HG02798 (cell line): ENCODE results near the gene MTRFR.
"Not testable (repeated sequence)": the region's sequence is repeated elsewhere in the genome, so short reads cannot be mapped to it uniquely, and the experiment has no call there.

Source experiments
- ATAC-seq: cut with Tn5 transposase; IDR thresholded peaks from one replicate; pipeline ENCODE4 v1.9.1; 2021; ENCODE audit warnings: mild to moderate bottlenecking; ENCODE audit not compliant: unreplicated experiment, poor library complexity

Gene MTRFR

GRCh38 chr12:123248129-123248528, 14.9 kb downstream of the MTRFR start:
- not testable (repeated sequence) for ATAC-seq

GRCh38 chr12:123248996-123249741, 15.9 kb downstream of the MTRFR start:
- not testable (repeated sequence) for ATAC-seq

GRCh38 chr12:123250471-123251383, 17.5 kb downstream of the MTRFR start:
- ATAC-seq, result no peak

GRCh38 chr12:123251403-123252076, 18.3 kb downstream of the MTRFR start:
- no peak for ATAC-seq

GRCh38 chr12:123252365-123252764, 19.1 kb downstream of the MTRFR start:
- not testable (repeated sequence) for ATAC-seq

GRCh38 chr12:123253641-123254459, 20.6 kb downstream of the MTRFR start:
- ATAC-seq, result no peak

- no peak for ATAC-seq
Observed at GRCh38 chr12:123254853-123255446, 21.7 kb downstream of the MTRFR start.

GRCh38 chr12:123258593-123258992, 25.4 kb downstream of the MTRFR start:
- ATAC-seq, result no peak

- no peak for ATAC-seq
Observed at GRCh38 chr12:123260081-123260480, 26.8 kb downstream of the MTRFR start.

- no peak for ATAC-seq
Observed at GRCh38 chr12:123261196-123261595, 28.0 kb downstream of the MTRFR start.

- ATAC-seq, result no peak
Observed at GRCh38 chr12:123263196-123263817, 30.1 kb downstream of the MTRFR start.

- ATAC-seq, result no peak
Observed at GRCh38 chr12:123264642-123265041, 31.4 kb downstream of the MTRFR start.

GRCh38 chr12:123265851-123266678, 32.8 kb downstream of the MTRFR start:
- no peak for ATAC-seq

GRCh38 chr12:123266679-123267277, 33.5 kb downstream of the MTRFR start:
- no peak for ATAC-seq

- no peak for ATAC-seq
Observed at GRCh38 chr12:123267335-123267920, 34.2 kb downstream of the MTRFR start.

- no peak for ATAC-seq
Observed at GRCh38 chr12:123267991-123268843, 35.0 kb downstream of the MTRFR start.

GRCh38 chr12:123268850-123269249, 35.6 kb downstream of the MTRFR start:
- ATAC-seq, result no peak
